ENCODE results near the gene MAN2A2.
"Not testable (repeated sequence)": the region's sequence is repeated elsewhere in the genome, so short reads cannot be mapped to it uniquely, and the experiment has no call there.

The MAN2A2 gene

GRCh38 chr15:90871716-90872485, 31.2 kb upstream of the MAN2A2 start:
- no peak for DNase-seq

GRCh38 chr15:90872486-90873184, 30.5 kb upstream of the MAN2A2 start:
- peak; percentile 79 for DNase-seq

- DNase-seq: no peak
Measured at GRCh38 chr15:90873488-90873997, 29.6 kb upstream of the MAN2A2 start.

GRCh38 chr15:90873998-90874605, 29.0 kb upstream of the MAN2A2 start:
- no peak for DNase-seq

GRCh38 chr15:90874986-90875385, 28.1 kb upstream of the MAN2A2 start:
- not testable (repeated sequence) for DNase-seq

- no peak for DNase-seq
Measured at GRCh38 chr15:90875549-90875981, 27.5 kb upstream of the MAN2A2 start.

GRCh38 chr15:90876046-90876445, 27.1 kb upstream of the MAN2A2 start:
- DNase-seq: no peak

- no peak for DNase-seq
Measured at GRCh38 chr15:90876512-90877170, 26.5 kb upstream of the MAN2A2 start.

GRCh38 chr15:90877315-90877714, 25.8 kb upstream of the MAN2A2 start:
- no peak for DNase-seq

- DNase-seq: no peak
Measured at GRCh38 chr15:90877996-90878395, 25.1 kb upstream of the MAN2A2 start.

- no peak for DNase-seq
Measured at GRCh38 chr15:90878660-90879059, 24.4 kb upstream of the MAN2A2 start.

GRCh38 chr15:90879730-90880366, 23.3 kb upstream of the MAN2A2 start:
- no peak for DNase-seq

GRCh38 chr15:90880381-90881145, 22.5 kb upstream of the MAN2A2 start:
- no peak for DNase-seq

GRCh38 chr15:90881181-90881977, 21.7 kb upstream of the MAN2A2 start:
- DNase-seq: no peak

GRCh38 chr15:90881978-90882721, 21.0 kb upstream of the MAN2A2 start:
- peak; percentile 21 for DNase-seq

- peak; percentile 15 for DNase-seq
Measured at GRCh38 chr15:90882781-90883525, 20.1 kb upstream of the MAN2A2 start.

GRCh38 chr15:90883526-90883975, 19.6 kb upstream of the MAN2A2 start:
- DNase-seq: no peak

GRCh38 chr15:90883976-90884718, 19.0 kb upstream of the MAN2A2 start, which contains the start of gene FES:
FES (plus strand) TSS chr15:90884504; CDS start chr15:90885046, 542 bp downstream.
- peak; percentile 20 for DNase-seq
